Osteoblast (primary cell): ENCODE measurements around the gene SLC35F4. TPM values are rescaled to one million over a fixed set of nuclear protein-coding genes. Genes with fewer than 3 reads are reported as not detected.

ENCODE experiments used
- DNase-seq: peaks from one replicate; pipeline ENCODE4 v3.0.0; 2011; ENCODE audit warnings: low spot score, mixed read lengths; ENCODE audit not compliant: insufficient read length; ENCODE audit errors: missing footprints
- H2AFZ ChIP-seq: 2 replicates; pipeline ENCODE4 v1.6.0; 2011; ENCODE audit warnings: mild to moderate bottlenecking, low read length
- H3K27ac ChIP-seq: 2 replicates; pipeline ENCODE4 v1.5.1; 2011; ENCODE audit warnings: mild to moderate bottlenecking, low read depth, low read length, moderate library complexity
- H3K27me3 ChIP-seq: 2 replicates; pipeline ENCODE4 v1.6.0; 2012; ENCODE audit warnings: mild to moderate bottlenecking, control low read depth, inconsistent platforms, low read length, moderate library complexity; ENCODE audit not compliant: insufficient read depth
- H3K36me3 ChIP-seq: 2 replicates; pipeline ENCODE4 v1.5.1; 2011; ENCODE audit warnings: mild to moderate bottlenecking, low read length, control low read depth, moderate library complexity; ENCODE audit not compliant: insufficient read depth
- H3K4me1 ChIP-seq: 2 replicates; pipeline ENCODE4 v1.5.1; 2011; ENCODE audit warnings: mild to moderate bottlenecking, low read length, control low read depth, moderate library complexity; ENCODE audit not compliant: insufficient read depth
- H3K4me2 ChIP-seq: 2 replicates; pipeline ENCODE4 v1.6.0; 2011; ENCODE audit warnings: mild to moderate bottlenecking, low read length; ENCODE audit not compliant: insufficient read depth
- H3K4me3 ChIP-seq: fragments of 200-600 bp; sonication (generic); 3 replicates; pipeline ENCODE4 v1.5.1; 2012; ENCODE audit warnings: mild to moderate bottlenecking, low read length, inconsistent platforms; ENCODE audit not compliant: insufficient read depth
- H3K79me2 ChIP-seq: 2 replicates; pipeline ENCODE4 v1.6.0; 2012; ENCODE audit warnings: mild to moderate bottlenecking, low read length, control low read depth, inconsistent platforms; ENCODE audit not compliant: insufficient read depth
- H3K9me3 ChIP-seq: 2 replicates; pipeline ENCODE4 v1.5.1; 2011; ENCODE audit warnings: low read depth, low read length, control low read depth
- H4K20me1 ChIP-seq: 2 replicates; pipeline ENCODE4 v1.6.0; 2012; ENCODE audit warnings: mild to moderate bottlenecking, low read length, control low read depth; ENCODE audit not compliant: insufficient read depth
- total RNA-seq: library from RNA; depleted of rRNA; stranded (reverse); fragments of >200 nt; gene quantifications from 2 replicates; pipeline ENCODE4 v1.2.3, GENCODE V29; 2012
- TF ChIP-seq, protein P1 (sequence below): IDR thresholded peaks from 2 replicates; pipeline ENCODE4 v1.5.1; 2011; ENCODE audit warnings: mild to moderate bottlenecking, low read depth, low read length, moderate library complexity; ENCODE audit errors: extremely low read depth

The SLC35F4 gene
- total RNA-seq, 1 donor = not detected

DNA sequence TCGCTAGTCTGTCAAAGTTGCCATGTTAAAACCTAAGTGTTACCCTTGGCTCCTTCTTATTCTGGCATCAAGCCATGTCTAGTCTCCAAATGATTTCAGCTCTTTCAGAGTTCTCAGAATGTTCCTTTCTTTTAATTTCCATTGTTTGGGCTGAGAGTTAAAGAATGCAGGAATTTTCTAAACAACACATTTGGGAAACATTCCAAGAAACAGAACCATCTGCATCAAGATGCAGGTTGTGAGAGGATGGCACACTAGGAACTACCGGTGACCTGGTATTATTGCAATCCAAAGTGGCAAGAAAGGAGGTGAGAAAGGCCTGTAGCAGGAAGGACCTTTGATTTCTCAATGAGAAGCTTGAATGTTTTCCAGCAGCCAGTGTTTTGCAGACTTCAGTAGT, 30.1 kb downstream of the SLC35F4 start:
- Histone ChIP-seq H3K4me3 (no peak overlapping the region), H2AFZ (no peak overlapping the region), H3K27ac (no peak overlapping the region), H3K4me1 (peaks cover 27% of the 10 kb centered on the region), H3K4me2 (no peak overlapping the region), H4K20me1 (no peaks in the 10 kb centered on the region), H3K27me3 (no peaks in the 10 kb centered on the region), H3K79me2 (no peaks in the 10 kb centered on the region), H3K9me3 (no peaks in the 10 kb centered on the region), H3K36me3 (no peaks in the 10 kb centered on the region)
- TF ChIP-seq, protein P1, sequence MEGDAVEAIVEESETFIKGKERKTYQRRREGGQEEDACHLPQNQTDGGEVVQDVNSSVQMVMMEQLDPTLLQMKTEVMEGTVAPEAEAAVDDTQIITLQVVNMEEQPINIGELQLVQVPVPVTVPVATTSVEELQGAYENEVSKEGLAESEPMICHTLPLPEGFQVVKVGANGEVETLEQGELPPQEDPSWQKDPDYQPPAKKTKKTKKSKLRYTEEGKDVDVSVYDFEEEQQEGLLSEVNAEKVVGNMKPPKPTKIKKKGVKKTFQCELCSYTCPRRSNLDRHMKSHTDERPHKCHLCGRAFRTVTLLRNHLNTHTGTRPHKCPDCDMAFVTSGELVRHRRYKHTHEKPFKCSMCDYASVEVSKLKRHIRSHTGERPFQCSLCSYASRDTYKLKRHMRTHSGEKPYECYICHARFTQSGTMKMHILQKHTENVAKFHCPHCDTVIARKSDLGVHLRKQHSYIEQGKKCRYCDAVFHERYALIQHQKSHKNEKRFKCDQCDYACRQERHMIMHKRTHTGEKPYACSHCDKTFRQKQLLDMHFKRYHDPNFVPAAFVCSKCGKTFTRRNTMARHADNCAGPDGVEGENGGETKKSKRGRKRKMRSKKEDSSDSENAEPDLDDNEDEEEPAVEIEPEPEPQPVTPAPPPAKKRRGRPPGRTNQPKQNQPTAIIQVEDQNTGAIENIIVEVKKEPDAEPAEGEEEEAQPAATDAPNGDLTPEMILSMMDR = no peak
- no peak for DNase-seq

GRCh38 chr14:57834961-57835360, 30.9 kb downstream of the SLC35F4 start:
- Histone ChIP-seq H3K4me3 (no peak overlapping the region), H4K20me1 (no peaks in the 10 kb centered on the region), H3K79me2 (no peaks in the 10 kb centered on the region), H3K27me3 (no peaks in the 10 kb centered on the region), H3K4me1 (peaks cover 27% of the 10 kb centered on the region), H3K9me3 (no peaks in the 10 kb centered on the region), H3K27ac (no peak overlapping the region), H3K4me2 (no peak overlapping the region), H2AFZ (no peak overlapping the region), H3K36me3 (no peaks in the 10 kb centered on the region)
- no peak for DNase-seq
- TF ChIP-seq, protein P1 = no peak

DNA sequence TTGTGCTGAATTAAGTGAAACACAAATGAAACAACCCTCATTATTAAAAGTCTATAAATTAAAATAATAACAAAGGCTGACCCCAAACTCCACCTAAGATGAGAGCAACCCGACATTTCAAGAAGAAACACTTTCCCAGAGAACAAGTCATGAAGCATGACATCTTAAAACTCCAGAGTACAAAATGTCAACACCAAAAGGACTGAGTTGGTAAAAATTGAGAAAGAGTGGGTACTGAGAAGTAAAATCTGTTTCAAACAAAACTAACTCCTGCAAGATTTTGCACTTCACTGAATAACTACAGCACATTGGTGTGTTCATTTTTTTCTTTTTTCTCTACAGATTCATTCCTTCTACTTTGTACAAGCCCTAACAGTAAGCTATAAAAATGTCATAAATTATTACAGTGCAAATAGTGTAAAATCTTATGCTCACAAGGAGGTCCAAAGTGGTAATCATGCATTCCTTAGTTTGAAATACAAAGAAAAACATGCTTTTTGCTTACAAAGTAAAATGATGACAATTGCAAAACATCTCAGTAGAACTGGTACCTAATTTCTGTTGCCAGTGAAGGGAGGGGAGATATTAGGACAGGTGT, 31.8 kb downstream of the SLC35F4 start:
- H3K4me1 ChIP-seq = peaks cover 27% of the 10 kb centered on the region
- H3K27ac ChIP-seq = peak overlapping the region; percentile 40
- TF ChIP-seq, protein P1 = no peak
- no peaks in the 10 kb centered on the region for H3K9me3 ChIP-seq
- H4K20me1 ChIP-seq = no peaks in the 10 kb centered on the region
- no peaks in the 10 kb centered on the region for H3K79me2 ChIP-seq
- no peaks in the 10 kb centered on the region for H3K36me3 ChIP-seq
- DNase-seq = no peak
- no peak overlapping the region for H2AFZ ChIP-seq
- no peak overlapping the region for H3K4me3 ChIP-seq
- no peak overlapping the region for H3K4me2 ChIP-seq
- peaks cover 3% of the 10 kb centered on the region for H3K27me3 ChIP-seq

DNA sequence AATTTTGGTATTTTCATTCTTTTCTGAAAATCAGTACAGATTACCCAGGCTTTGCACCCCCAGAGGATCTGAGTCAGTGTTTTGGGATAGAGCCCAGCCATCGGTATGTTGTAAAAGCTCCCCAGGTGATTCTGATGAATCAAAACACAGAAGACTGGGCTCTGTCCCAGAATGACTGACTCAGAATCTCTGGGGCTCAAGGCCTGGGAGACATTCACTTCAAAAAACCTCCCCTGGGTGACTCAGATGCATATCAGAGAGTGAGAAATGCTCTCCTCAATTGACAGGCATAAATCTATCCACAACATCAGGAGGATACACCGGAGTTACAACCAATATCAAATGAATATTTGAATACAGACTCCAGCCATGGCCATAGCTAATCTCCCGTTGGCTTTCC, 32.6 kb downstream of the SLC35F4 start:
- Histone ChIP-seq H3K9me3 (no peaks in the 10 kb centered on the region), H4K20me1 (no peaks in the 10 kb centered on the region), H2AFZ (no peak overlapping the region), H3K27me3 (peaks cover 3% of the 10 kb centered on the region), H3K4me2 (peak overlapping the region; percentile 41), H3K79me2 (no peaks in the 10 kb centered on the region), H3K27ac (no peak overlapping the region), H3K4me1 (peaks cover 27% of the 10 kb centered on the region), H3K36me3 (no peaks in the 10 kb centered on the region), H3K4me3 (no peak overlapping the region)
- TF ChIP-seq, protein P1 = no peak
- DNase-seq = peak; percentile 49
